K562 (cell line): Measurements from ENCODE around the gene VKORC1. TPM values are rescaled to one million over a fixed set of nuclear protein-coding genes. Genes with fewer than 3 reads are reported as not detected.
A peak's percentile ranks its signal among the peaks of the same experiment; 100 is the strongest.

Experiments
- EHMT2 ChIP-seq: fragments of 450-650 bp; IDR thresholded peaks from 2 replicates; pipeline ENCODE4 v1.6.1; 2018; ENCODE audit warnings: antibody characterized with exemption
- GATAD2B ChIP-seq: fragments of 450-650 bp; IDR thresholded peaks from 2 replicates; pipeline ENCODE4 v1.6.1; 2017; ENCODE audit warnings: mild to moderate bottlenecking, borderline replicate concordance
- HSF4 ChIP-seq: fragments of 250-450 bp; sonication (Bioruptor Pico); IDR thresholded peaks from 2 replicates; pipeline ENCODE4 v2.1.2; 2022; ENCODE audit warnings: mild to moderate bottlenecking, moderate library complexity, borderline replicate concordance
- KAT7 ChIP-seq: sonication (generic); formaldehyde crosslinking; IDR thresholded peaks from 2 replicates; pipeline ENCODE4 v1.8.0; 2022; ENCODE audit warnings: missing genetic modification reagents, mild to moderate bottlenecking, borderline replicate concordance
- MBD2 ChIP-seq: sonication (generic); IDR thresholded peaks from 2 replicates; pipeline ENCODE4 v1.6.1; 2016; ENCODE audit warnings: low read depth, borderline replicate concordance
- PHB2 ChIP-seq: fragments of 450-650 bp; IDR thresholded peaks from 2 replicates; pipeline ENCODE4 v1.6.1; 2017; ENCODE audit warnings: low read depth
- PHF21A ChIP-seq: fragments of 450-650 bp; IDR thresholded peaks from 2 replicates; pipeline ENCODE4 v1.6.1; 2017; ENCODE audit warnings: low read depth, borderline replicate concordance
- RBM14 ChIP-seq: fragments of 200-400 bp; formaldehyde crosslinking; IDR thresholded peaks from 2 replicates; pipeline ENCODE4 v1.6.1; 2018; ENCODE audit warnings: low read depth, mild to moderate bottlenecking, low read length, moderate library complexity, borderline replicate concordance; ENCODE audit not compliant: insufficient read depth
- SAFB ChIP-seq: fragments of 200-400 bp; formaldehyde crosslinking; IDR thresholded peaks from 2 replicates; pipeline ENCODE4 v1.6.1; 2017; ENCODE audit warnings: low read depth, low read length, borderline replicate concordance
- SIN3A ChIP-seq, 2 experiments: fragments of 150-350 bp in 1 of 2; IDR thresholded peaks; 2 replicates each; pipeline ENCODE4 v1.6.1; 2011 to 2016; ENCODE audit warnings: borderline replicate concordance in 2 of 2, low read depth in 2 of 2, low read length in 2 of 2, mild to moderate bottlenecking in 2 of 2, moderate library complexity in 2 of 2; ENCODE audit not compliant: control insufficient read depth in 1 of 2
- TBP ChIP-seq: optimal IDR thresholded peaks from 2 replicates; pipeline ENCODE3; 2011; ENCODE audit warnings: low read depth, low read length, improper control_type of control experiment
- ZFP1 ChIP-seq: fragments of 450-650 bp; formaldehyde crosslinking; IDR thresholded peaks from 2 replicates; pipeline ENCODE4 v1.4.0; 2020; ENCODE audit warnings: mild to moderate bottlenecking, mixed read lengths
- polyA plus RNA-seq, 8 experiments: library from polyadenylated mRNA; depleted of rRNA in 4 of 8; stranded (reverse) in 5 of 8; unstranded in 3 of 8; fragments of >200 nt; fragmentation: Nextera tagmentation in 2 of 8; fragmentation: Illumina TruSeq in 1 of 8; extraction: Ambion mirVana in 2 of 8; extraction: Trizol in 1 of 8; gene quantifications; 2 replicates each; pipeline versions ENCODE4 v1.2.1 to v1.2.3, GENCODE V29; 2011 to 2014; ENCODE audit warnings: inconsistent platforms in 1 of 8, missing spikeins in 1 of 8
- total RNA-seq, 7 experiments: library from RNA; depleted of rRNA in 6 of 7; stranded (reverse); fragments of >200 nt in 6 of 7; fragmentation: Illumina TruSeq in 2 of 7; extraction: Trizol in 2 of 7; gene quantifications; 2 replicates each; pipeline versions ENCODE4 v1.2.1 to v1.2.3, GENCODE V29; 2011 to 2021; ENCODE audit warnings: low replicate concordance in 1 of 7
- TF ChIP-seq, protein P1 (sequence below), 2 experiments: fragments of 450-650 bp; formaldehyde crosslinking in 1 of 2; IDR thresholded peaks; 2 replicates each; pipeline versions ENCODE4 v1.4.0 to v1.6.1; 2014 to 2020; ENCODE audit warnings: mild to moderate bottlenecking in 2 of 2, borderline replicate concordance in 1 of 2, low read depth in 1 of 2
- TF ChIP-seq, protein P2 (sequence below): fragments of 250-450 bp; sonication (Bioruptor Pico); IDR thresholded peaks from 2 replicates; pipeline ENCODE4 v1.8.0; 2022; ENCODE audit warnings: inconsistent platforms

VKORC1 gene
- total and polyA plus RNA-seq, 9 of the 15 experiments (the other 6 are each of a cell fraction or from before 2014, with no cell fraction given) = 30.0 to 119 (median 62.1) TPM

DNA sequence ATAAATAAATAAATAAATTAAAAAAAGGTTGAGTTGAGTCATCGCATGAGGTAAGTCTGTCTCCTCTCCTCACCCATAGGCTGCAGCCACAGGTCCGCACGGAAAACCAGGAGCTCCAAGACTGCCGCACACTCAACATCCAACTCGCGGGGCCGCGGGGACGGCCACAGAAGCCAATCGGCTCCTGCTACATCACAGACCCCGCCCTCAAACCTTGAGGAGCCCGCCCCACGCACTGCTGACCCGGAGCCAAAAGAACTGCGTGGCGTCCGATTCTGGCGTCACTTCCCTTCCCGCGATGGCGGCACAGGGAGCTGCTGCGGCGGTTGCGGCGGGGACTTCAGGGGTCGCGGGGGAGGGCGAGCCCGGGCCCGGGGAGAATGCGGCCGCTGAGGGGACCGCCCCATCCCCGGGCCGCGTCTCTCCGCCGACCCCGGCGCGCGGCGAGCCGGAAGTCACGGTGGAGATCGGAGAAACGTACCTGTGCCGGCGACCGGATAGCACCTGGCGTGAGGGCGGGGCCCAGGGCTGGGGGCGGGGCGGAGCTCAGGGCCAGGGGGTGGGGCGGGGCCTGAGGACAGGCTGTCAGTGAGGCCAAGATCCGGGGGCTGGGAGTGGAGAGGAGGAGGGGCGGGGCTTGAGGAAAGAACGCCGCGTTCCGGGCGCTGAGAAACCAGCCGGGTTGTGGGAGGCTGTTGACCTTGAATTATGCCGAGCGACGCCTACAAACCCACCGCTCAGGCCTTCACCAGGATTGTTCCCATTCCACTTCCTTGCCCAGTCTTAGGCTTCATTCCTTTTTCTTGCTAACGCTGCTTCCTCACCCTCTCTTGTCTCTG is 23.0 kb upstream of the VKORC1 start, which contains the start of gene KAT8 (continued):
- TF ChIP-seq, protein P1, sequence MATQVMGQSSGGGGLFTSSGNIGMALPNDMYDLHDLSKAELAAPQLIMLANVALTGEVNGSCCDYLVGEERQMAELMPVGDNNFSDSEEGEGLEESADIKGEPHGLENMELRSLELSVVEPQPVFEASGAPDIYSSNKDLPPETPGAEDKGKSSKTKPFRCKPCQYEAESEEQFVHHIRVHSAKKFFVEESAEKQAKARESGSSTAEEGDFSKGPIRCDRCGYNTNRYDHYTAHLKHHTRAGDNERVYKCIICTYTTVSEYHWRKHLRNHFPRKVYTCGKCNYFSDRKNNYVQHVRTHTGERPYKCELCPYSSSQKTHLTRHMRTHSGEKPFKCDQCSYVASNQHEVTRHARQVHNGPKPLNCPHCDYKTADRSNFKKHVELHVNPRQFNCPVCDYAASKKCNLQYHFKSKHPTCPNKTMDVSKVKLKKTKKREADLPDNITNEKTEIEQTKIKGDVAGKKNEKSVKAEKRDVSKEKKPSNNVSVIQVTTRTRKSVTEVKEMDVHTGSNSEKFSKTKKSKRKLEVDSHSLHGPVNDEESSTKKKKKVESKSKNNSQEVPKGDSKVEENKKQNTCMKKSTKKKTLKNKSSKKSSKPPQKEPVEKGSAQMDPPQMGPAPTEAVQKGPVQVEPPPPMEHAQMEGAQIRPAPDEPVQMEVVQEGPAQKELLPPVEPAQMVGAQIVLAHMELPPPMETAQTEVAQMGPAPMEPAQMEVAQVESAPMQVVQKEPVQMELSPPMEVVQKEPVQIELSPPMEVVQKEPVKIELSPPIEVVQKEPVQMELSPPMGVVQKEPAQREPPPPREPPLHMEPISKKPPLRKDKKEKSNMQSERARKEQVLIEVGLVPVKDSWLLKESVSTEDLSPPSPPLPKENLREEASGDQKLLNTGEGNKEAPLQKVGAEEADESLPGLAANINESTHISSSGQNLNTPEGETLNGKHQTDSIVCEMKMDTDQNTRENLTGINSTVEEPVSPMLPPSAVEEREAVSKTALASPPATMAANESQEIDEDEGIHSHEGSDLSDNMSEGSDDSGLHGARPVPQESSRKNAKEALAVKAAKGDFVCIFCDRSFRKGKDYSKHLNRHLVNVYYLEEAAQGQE (IDR thresholded peaks at IDR 0.05; ENCODE audit: borderline replicate concordance) = no peak
- TF ChIP-seq, protein P1 (CRISPR knock-in tag; IDR thresholded peaks at IDR 0.05; ENCODE audit: low read depth) = peak; percentile 71; the same call in 1 of the 2 replicates
- TF ChIP-seq, protein P2, sequence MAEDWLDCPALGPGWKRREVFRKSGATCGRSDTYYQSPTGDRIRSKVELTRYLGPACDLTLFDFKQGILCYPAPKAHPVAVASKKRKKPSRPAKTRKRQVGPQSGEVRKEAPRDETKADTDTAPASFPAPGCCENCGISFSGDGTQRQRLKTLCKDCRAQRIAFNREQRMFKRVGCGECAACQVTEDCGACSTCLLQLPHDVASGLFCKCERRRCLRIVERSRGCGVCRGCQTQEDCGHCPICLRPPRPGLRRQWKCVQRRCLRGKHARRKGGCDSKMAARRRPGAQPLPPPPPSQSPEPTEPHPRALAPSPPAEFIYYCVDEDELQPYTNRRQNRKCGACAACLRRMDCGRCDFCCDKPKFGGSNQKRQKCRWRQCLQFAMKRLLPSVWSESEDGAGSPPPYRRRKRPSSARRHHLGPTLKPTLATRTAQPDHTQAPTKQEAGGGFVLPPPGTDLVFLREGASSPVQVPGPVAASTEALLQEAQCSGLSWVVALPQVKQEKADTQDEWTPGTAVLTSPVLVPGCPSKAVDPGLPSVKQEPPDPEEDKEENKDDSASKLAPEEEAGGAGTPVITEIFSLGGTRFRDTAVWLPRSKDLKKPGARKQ (CRISPR knock-in tag) = no peak
- peak; percentile 68; the same call in 1 of the 2 replicates for TF ChIP-seq KAT7 (CRISPR knock-in tag)
- TF ChIP-seq PHF21A = no peak
- no peak for TF ChIP-seq HSF4 (CRISPR knock-in tag)
- TF ChIP-seq PHB2 = no peak
- TF ChIP-seq GATAD2B = 0 out of 2 replicates have a peak, but pooled peaks have one; percentile 39
- no peak for TF ChIP-seq EHMT2
- TF ChIP-seq SAFB = no peak
- no peak for TF ChIP-seq RBM14
- peak; percentile 92 for TF ChIP-seq TBP
- TF ChIP-seq MBD2 = peak; percentile 83
- peak in 1 of 2 experiments; percentile 71; a peak in 2 of 4 replicates for TF ChIP-seq SIN3A (IDR thresholded peaks at IDR 0.05; ENCODE audit: borderline replicate concordance in 2 of 2, control insufficient read depth in 1 of 2, low read depth in 2 of 2, low read length in 2 of 2)
- TF ChIP-seq ZFP1 = no peak
